GM19467 (cell line): ENCODE measurements around the gene BANK1.
A peak's percentile ranks its signal among the peaks of the same experiment; 100 is the strongest.

Experiments
- ATAC-seq: cut with Tn5 transposase; IDR thresholded peaks from one replicate; pipeline ENCODE4 v1.9.1; 2021; ENCODE audit warnings: mild to moderate bottlenecking, moderate library complexity; ENCODE audit not compliant: unreplicated experiment

BANK1 gene

GRCh38 chr4:101956068-101956825 is 165.7 kb downstream of the BANK1 start:
- ATAC-seq: no peak

- no peak for ATAC-seq
Observed at GRCh38 chr4:101958547-101958946, 168.0 kb downstream of the BANK1 start.

DNA sequence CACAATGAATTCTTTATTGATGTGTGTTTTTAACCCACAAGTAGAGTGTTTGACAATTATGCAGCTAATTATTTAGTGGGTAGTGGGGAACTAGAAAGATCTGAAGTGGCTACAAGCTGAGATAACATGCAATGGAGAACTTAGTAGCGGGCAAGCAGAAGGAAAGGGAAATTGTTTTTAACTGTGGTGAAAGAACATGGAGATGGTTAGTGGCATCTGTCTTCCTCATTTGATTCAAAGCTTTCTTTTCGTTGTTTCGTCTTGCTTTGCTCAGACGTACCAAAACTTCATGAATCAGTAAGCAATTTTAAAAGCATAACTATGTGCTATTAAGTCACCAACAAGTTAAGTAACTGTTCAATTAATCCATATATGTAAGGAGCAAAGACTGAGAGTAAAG is 169.9 kb downstream of the BANK1 start:
- ATAC-seq: no peak

DNA sequence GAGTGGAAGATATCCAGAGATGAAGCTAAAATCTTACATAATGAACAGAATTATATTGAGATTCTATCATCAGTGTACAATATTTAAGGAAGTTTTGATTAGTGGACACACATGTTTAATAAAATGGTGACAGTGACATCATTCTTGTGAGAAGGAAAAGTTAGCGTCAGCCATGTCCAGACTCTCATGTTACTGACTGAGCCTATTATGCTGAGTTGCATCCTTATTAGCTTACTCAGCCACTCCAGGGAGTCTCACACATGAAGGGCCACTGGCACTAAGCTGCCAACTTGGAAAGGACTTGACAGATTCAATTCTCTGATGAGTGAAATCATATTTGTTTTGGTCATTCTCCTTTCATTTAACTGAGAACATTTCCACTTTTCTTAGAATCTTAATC is 170.6 kb downstream of the BANK1 start:
- ATAC-seq: no peak

- no peak for ATAC-seq
Observed at GRCh38 chr4:101967697-101968346, 177.3 kb downstream of the BANK1 start.

DNA sequence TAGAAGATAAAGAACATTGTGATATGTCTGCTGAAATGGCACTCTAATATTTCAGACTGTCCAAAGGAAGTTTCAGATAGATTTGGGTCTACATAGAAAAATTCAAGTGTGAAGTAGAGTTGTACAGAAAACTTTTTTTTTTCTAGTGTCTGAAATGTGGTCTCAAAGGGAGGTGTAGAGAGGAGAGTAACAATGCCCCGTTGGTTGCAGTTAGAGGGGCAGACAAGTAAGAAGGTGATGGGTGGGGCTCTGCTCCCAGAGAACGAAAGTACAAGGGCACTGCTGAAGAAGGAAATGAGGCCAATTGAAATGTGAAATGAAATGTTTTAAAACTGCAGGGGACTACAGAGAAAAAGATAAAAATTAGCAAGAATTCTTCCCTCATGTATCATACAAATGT is 177.8 kb downstream of the BANK1 start:
- no peak for ATAC-seq

- ATAC-seq: no peak
Observed at GRCh38 chr4:101969965-101970364, 179.4 kb downstream of the BANK1 start.

DNA sequence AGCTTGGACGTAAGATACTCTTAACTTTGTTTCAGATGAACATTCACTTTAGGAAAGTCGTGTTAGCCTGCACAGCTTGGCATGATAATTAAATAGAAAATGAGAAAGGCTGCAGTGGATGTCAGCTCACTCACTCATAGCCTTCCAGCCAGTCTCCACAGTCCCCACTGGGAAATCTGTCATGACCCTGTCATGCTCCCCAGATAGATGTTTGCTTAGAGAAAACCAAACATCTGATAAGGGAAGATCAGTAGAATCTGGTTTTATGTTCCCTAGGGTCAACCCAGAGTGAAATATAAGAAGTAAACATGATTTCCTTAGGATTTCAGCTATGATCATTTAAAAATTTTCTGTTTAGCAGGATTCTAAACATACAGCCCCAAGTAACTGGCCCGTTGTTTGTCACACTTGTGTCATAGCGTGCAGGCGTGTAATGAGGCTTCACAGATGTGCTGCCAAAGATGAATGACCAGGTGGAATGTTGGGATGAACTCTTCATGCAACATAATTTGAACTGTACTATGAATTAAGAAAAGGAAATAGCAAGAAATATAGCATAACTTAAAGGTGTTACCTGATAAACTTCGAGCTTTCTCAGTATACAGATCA is 180.1 kb downstream of the BANK1 start:
- no peak for ATAC-seq

DNA sequence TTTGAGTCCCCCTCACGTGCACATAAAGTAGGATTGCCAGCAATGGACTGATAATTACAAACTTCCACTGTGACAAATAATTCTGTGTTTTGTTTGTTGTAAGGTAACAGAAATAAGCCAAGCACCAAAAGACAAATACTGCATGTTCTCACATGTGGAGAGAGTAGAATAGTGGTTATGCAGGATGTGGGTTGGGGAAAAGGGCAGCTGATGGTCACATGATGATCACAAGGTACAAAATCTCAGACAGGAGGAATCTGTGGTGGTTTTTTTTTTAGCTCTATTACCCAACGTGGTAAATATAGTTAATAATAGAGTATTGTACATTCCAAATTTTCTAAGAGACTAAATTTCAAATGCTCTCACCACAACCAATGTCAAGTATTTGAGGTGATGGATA is 182.3 kb downstream of the BANK1 start:
- ATAC-seq: no peak

- ATAC-seq: no peak
Observed at GRCh38 chr4:101973361-101973760, 182.8 kb downstream of the BANK1 start.

DNA sequence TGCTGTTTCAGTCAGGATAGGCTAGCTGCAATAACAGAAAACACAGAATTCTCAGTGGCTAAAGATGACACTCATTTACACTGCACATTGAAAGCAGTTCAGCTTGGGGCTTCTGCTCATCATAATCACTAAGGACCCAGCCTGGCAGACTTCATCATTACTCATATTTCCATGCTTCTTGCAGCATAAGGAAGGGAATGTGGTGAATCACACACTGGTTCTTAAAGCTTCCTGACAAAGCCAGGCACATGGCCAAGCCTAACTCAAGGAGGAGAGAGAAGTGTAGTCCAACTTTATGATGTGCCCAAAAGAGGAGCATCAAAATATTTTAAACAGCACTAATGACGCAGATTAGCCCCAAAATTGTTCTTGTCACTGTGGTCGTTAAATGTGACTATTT is 186.5 kb downstream of the BANK1 start:
- no peak for ATAC-seq

GRCh38 chr4:101981756-101982155 is 191.2 kb downstream of the BANK1 start:
- ATAC-seq: no peak

- no peak for ATAC-seq
Observed at GRCh38 chr4:101983835-101984234, 193.3 kb downstream of the BANK1 start.

GRCh38 chr4:101987623-101988243 is 197.2 kb downstream of the BANK1 start:
- ATAC-seq: peak; percentile 95

GRCh38 chr4:101989551-101989950 is 199.0 kb downstream of the BANK1 start:
- no peak for ATAC-seq

DNA sequence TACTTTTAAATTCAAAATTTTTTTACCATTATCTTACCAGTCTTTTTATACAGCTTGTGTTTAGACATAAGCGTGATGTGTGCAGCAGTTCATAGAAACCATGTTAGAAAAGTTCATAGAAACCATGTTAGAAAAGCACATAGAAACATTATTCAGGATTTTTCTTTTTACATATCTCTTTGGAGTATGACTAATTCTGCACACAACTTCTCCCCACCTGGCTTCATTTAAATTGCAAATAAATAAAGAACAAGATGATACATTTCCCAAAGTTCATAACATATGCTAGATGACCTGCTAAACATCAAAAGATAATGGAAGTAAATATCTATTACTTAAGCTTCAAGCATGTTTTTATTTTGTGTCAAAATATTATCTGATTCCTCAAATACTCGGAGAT is 201.9 kb downstream of the BANK1 start:
- ATAC-seq: no peak

DNA sequence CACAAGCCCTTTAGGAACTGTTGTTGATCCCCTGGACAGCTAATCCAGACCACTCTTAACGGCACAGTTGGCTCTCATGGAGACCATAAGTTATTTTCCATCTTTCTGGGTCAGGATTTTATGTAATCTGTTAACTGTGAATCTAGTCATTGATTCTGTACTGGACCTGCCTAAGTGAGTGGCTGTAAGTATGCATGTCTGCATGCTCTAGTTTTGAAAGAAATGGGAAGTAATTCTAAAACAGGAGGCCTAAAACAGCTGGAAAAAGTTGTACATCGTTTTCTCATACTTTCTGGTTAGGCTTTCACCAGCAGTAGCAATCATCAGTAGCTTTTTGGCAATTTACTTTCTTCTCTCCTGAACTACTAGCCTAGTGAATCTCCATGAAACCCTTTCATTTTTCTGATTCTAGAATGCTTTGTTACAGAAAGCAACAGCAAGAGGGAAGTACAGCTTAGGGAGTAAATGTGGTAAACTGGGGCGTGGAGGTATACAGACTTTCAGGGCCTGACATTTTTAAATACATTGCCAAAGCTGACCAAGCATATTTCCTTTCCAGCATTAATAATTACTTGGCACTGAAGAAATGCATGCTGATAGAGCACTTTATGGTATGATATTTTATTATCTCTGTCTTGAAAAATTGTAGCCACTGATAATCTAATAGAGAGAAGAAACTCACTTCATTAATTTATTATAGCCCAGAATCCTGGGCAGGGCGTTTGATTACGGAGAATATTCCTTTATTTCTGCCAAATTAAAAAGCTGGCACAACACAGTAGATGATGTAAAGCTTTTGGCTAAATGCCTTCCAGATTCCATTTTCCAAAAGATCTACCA is 202.7 kb downstream of the BANK1 start:
- ATAC-seq: peak; percentile 59

GRCh38 chr4:101993842-101994775 is 203.6 kb downstream of the BANK1 start:
- ATAC-seq: no peak

- peak; percentile 84 for ATAC-seq
Observed at GRCh38 chr4:102007959-102008425, 217.5 kb downstream of the BANK1 start.

DNA sequence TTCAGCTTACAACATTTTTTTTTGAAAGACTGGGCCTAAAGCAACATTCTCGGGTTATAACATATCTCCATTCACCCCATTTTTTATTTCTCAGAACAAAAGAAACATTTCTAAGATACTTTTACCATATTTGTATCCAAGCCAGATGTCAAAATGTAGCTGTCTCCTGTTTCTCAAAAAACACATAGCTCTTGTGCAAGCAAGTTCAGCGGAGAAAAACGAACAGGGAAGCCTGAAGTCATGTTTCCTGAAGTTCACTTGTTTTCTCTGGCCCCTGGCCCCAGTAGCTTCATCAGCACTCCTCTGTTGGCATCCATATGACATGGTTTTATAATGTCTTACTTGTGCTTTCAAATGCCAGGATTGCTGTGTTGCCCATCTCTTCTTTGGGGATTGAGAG is 218.2 kb downstream of the BANK1 start:
- ATAC-seq: no peak
